ENCODE results near the gene DAW1. TPM values are rescaled to one million over a fixed set of nuclear protein-coding genes. Genes with fewer than 3 reads are reported as not detected.
"Not testable (repeated sequence)": the region's sequence is repeated elsewhere in the genome, so short reads cannot be mapped to it uniquely, and the experiment has no call there.

The DAW1 gene
- not detected for total RNA-seq

DNA sequence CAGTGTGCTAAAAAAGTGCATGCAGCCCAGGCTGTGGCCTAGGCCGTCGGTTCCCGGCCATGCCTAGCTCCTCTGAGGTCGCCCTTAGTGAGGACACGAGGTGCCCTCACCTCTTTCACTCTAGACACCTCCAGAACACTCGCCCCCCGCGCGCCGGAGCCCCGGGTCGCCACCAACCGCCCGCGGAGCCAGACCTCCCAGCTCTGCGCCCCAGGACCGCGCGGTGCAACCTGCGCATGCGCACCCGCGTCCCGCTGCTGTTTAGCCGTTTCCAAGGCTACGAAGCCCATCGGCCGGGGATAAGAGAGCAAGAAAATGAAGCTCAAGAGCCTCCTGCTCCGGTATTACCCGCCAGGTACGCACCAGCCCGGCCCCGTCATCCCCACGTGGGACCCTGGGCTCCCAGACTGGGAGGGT is at the start of gene DAW1:
Gene DAW1 (plus strand): TSS at position 257 of the 417 bp plus-strand sequence. CDS start 59 bp downstream, at position 316.
- ChIA-PET CTCF (interaction anchor here (1.5 kb wide), 1 partner anchor 9 kb away, joined by 6 read pairs; no protein-coding TSS in a partner anchor), POLR2A (no interaction called here)
- peak; percentile 36 for DNase-seq
- H3K36me3 Mint-ChIP-seq (ENCODE audit: low read depth), result no peaks in the 10 kb centered on the region
- H3K27me3 Mint-ChIP-seq, result peaks cover 18% of the 10 kb centered on the region
- H3K9me3 Mint-ChIP-seq, result no peaks in the 10 kb centered on the region
- no peak within 1 kb of the TSS for H3K27ac Mint-ChIP-seq
- H3K4me3 Mint-ChIP-seq, result no peak within 1 kb of the TSS
- H3K4me1 Mint-ChIP-seq, result no peaks in the 10 kb centered on the region

- DNase-seq, result no peak
- Mint-ChIP-seq H3K27me3 (peaks cover 9% of the 10 kb centered on the region), H3K9me3 (peaks cover 3% of the 10 kb centered on the region), H3K4me1 (peaks cover 7% of the 10 kb centered on the region), H3K27ac (no peak overlapping the region), H3K36me3 (ENCODE audit: low read depth) (no peaks in the 10 kb centered on the region), H3K4me3 (no peak overlapping the region)
- ChIA-PET CTCF (no interaction called here), POLR2A (no interaction called here)
These were observed 48.9 kb upstream of the DAW1 start for GRCh38 chr2:227822416-227823003.

DNA sequence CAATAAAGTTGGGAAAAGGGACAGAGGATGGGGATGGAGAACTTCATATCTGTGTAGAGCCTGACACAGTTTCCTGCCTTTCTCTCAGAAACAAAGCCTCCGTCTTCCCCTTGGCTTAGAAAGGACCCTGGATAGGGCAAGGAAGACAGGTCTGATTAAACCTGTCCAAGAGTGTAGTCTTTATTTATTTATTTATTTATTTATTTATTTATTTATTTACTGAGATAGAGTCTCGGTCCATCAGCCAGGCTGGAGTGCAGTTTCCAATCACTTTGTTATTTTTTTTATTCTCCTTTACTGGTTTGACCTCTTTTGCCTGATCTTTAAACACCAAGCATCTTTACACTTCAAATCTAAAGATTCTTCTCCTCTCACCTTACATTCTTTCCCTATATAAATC is 47.5 kb upstream of the DAW1 start:
- H3K4me1 Mint-ChIP-seq, result no peaks in the 10 kb centered on the region
- POLR2A ChIA-PET, result no interaction called here

DNA sequence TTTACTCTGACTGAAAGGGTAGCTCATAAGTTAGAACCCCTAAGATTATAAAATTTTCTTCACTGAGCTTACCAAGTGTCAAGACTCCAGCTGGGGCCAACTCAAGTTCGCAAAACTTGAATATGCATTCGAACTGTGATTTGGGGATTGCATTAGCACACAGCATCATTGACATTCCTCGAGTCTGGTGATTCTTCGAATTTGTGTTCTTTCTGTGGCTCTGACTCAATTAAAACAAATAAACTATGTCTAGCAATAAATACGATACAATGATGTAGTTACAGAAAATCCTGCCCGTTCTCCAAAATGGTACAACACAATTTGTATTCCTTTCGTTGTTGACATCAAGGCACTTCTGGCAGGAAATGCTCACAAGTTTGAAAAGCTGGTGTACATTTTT is 46.7 kb upstream of the DAW1 start:
- Mint-ChIP-seq H3K36me3 (ENCODE audit: low read depth) (no peaks in the 10 kb centered on the region), H3K4me1 (no peaks in the 10 kb centered on the region), H3K9me3 (peaks cover 3% of the 10 kb centered on the region), H3K4me3 (no peak overlapping the region), H3K27ac (no peak overlapping the region), H3K27me3 (peaks cover 9% of the 10 kb centered on the region)
- POLR2A ChIA-PET, result no interaction called here
- no peak for DNase-seq
- CTCF ChIA-PET, result no interaction called here

More for the DNA sequence above, 47.5 kb upstream of the DAW1 start:
- CTCF ChIA-PET, result no interaction called here
- Mint-ChIP-seq H3K9me3 (peaks cover 3% of the 10 kb centered on the region), H3K27me3 (peaks cover 9% of the 10 kb centered on the region), H3K4me3 (no peak overlapping the region), H3K36me3 (ENCODE audit: low read depth) (no peaks in the 10 kb centered on the region), H3K27ac (no peak overlapping the region)
- no peak for DNase-seq

DNA sequence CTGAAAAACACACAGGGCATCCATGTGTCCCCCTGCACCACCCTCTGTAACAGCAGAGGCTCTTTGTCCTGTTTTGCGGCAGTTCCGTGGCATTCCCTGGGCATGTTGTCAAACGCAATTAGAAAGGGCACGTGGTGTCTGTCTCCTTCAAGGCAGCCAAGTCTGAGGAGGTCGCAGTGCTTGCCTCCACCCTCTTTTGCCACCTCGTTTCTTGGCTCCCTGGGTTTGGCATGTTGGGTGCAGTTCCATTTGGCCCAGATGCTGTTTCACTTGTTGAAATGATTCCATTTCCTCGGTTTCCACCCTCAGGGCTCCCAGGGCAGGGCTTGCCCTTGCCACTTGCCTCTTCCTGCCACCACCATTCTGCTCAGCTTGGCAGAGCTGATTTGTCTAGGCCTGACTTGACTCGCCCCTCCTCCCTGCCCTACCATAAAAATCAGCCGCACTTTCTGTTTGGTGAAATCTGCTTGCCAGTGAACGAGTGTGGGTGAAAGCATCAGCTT is 45.4 kb upstream of the DAW1 start:
- POLR2A ChIA-PET, result no interaction called here
- DNase-seq, result no peak
- no peaks in the 10 kb centered on the region for H3K36me3 Mint-ChIP-seq (ENCODE audit: low read depth)
- H3K4me1 Mint-ChIP-seq, result no peaks in the 10 kb centered on the region
- H3K4me3 Mint-ChIP-seq, result no peak overlapping the region
- H3K9me3 Mint-ChIP-seq, result peaks cover 3% of the 10 kb centered on the region
- H3K27ac Mint-ChIP-seq, result peak overlapping the region; percentile 57
- CTCF ChIA-PET, result no interaction called here
- peaks cover 6% of the 10 kb centered on the region for H3K27me3 Mint-ChIP-seq

- ChIA-PET POLR2A (no interaction called here), CTCF (no interaction called here)
- peaks cover 6% of the 10 kb centered on the region for H3K27me3 Mint-ChIP-seq
- no peaks in the 10 kb centered on the region for H3K4me1 Mint-ChIP-seq
- no peak for DNase-seq
- H3K9me3 Mint-ChIP-seq, result peaks cover 3% of the 10 kb centered on the region
- H3K4me3 Mint-ChIP-seq, result no peak overlapping the region
- no peaks in the 10 kb centered on the region for H3K36me3 Mint-ChIP-seq (ENCODE audit: low read depth)
- H3K27ac Mint-ChIP-seq, result peak overlapping the region; percentile 7
These were observed 44.9 kb upstream of the DAW1 start for GRCh38 chr2:227826563-227826962.

DNA sequence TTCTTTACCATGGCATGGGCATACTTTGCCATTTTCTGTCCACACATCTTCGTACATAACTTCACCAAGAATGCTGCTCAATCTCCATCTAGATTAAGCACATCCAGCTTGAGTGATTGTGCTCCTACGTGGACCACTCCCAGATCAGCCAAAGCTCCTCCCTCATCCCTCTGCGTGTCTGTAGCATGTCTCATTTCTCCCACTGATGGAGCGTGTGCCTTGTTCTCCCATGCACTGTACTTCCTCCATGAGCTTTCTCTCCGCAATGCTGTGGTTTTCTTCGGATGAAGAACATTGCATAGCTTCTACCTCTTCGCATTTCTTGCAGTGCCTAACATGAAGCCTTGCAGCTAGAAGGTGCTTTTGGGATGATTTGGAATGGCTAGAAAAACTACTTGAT is 44.3 kb upstream of the DAW1 start:
- Mint-ChIP-seq H3K27ac (no peak overlapping the region), H3K4me3 (no peak overlapping the region), H3K36me3 (ENCODE audit: low read depth) (no peaks in the 10 kb centered on the region), H3K27me3 (peaks cover 6% of the 10 kb centered on the region), H3K9me3 (peaks cover 3% of the 10 kb centered on the region), H3K4me1 (no peaks in the 10 kb centered on the region)
- ChIA-PET POLR2A (no interaction called here), CTCF (no interaction called here)
- DNase-seq, result no peak

- Mint-ChIP-seq H3K9me3 (no peaks in the 10 kb centered on the region), H3K27me3 (no peaks in the 10 kb centered on the region), H3K4me3 (no peak overlapping the region), H3K4me1 (no peaks in the 10 kb centered on the region), H3K36me3 (ENCODE audit: low read depth) (no peaks in the 10 kb centered on the region), H3K27ac (no peak overlapping the region)
- DNase-seq, result no peak
- ChIA-PET POLR2A (no interaction called here), CTCF (no interaction called here)
These were observed 42.9 kb upstream of the DAW1 start for GRCh38 chr2:227828477-227828912.

GRCh38 chr2:227829337-227829736 is 42.1 kb upstream of the DAW1 start:
- no peaks in the 10 kb centered on the region for H3K9me3 Mint-ChIP-seq
- CTCF ChIA-PET, result no interaction called here
- no peaks in the 10 kb centered on the region for H3K36me3 Mint-ChIP-seq (ENCODE audit: low read depth)
- no peaks in the 10 kb centered on the region for H3K4me1 Mint-ChIP-seq
- H3K27me3 Mint-ChIP-seq, result no peaks in the 10 kb centered on the region
- DNase-seq, result no peak
- POLR2A ChIA-PET, result no interaction called here
- H3K4me3 Mint-ChIP-seq, result no peak overlapping the region
- H3K27ac Mint-ChIP-seq, result no peak overlapping the region

DNA sequence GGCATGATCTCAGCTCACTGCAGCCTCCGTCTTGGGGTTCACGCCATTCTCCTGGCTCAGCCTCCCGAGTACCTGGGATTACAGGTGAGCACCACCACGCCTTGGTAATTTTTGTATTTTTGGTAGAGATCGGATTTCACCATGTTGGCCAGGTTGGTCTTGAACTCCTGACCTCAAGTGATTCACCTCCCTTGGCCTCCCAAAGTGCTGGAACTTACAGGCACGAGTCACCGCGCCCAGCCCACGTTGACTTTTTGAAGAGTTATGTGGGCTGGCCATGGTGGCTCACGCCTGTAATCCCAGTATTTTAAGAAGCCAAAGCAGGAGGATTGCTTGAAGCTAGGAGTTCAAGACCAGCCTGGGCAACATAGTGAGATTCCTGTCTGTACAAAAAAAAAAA is 37.0 kb upstream of the DAW1 start:
- no peaks in the 10 kb centered on the region for H3K4me1 Mint-ChIP-seq
- CTCF ChIA-PET, result no interaction called here
- no peaks in the 10 kb centered on the region for H3K36me3 Mint-ChIP-seq (ENCODE audit: low read depth)
- no peaks in the 10 kb centered on the region for H3K9me3 Mint-ChIP-seq
- no peak overlapping the region for H3K4me3 Mint-ChIP-seq
- no peak overlapping the region for H3K27ac Mint-ChIP-seq
- peaks cover 6% of the 10 kb centered on the region for H3K27me3 Mint-ChIP-seq
- POLR2A ChIA-PET, result interaction anchor here (0.7 kb wide), 1 partner anchor 26 kb away, joined by 3 read pairs; no protein-coding TSS in a partner anchor
- no peak for DNase-seq

DNA sequence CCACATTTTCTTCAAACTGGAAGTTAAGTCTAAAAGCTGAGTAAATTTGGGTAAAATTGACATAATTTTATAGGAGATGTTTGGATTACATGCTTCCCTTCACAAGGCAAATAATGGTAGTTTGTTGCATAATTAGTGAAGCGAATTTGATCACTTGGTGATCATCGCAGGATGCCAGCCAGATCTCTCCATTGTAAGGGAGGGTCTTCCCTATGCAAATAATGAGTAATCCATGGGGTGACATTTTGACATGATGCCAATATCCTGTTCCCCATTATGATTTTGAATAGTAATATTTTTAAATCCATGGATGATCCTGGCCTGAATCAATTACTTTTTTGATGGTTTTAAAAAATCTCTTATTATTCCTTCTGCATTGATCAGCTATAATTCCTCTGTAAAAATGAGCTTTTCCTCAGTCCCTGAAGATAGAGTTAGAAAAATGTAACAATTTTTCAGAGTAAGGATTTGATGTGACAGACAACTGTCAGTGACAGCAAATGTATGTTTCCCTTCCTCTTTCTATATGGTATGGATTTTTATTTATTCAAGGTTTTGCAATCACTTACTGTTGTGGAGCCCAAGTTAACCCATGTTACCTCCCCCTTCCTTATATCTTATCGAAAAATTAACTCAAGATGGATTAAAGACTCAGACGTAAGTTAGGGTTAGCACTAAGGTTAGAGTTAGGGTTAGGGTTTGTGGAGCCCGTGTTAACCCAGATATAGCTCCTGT is 36.3 kb upstream of the DAW1 start:
- Mint-ChIP-seq H3K36me3 (ENCODE audit: low read depth) (no peaks in the 10 kb centered on the region), H3K4me3 (no peak overlapping the region), H3K27ac (no peak overlapping the region), H3K9me3 (no peaks in the 10 kb centered on the region), H3K4me1 (no peaks in the 10 kb centered on the region), H3K27me3 (peaks cover 6% of the 10 kb centered on the region)
- no peak for DNase-seq
- ChIA-PET CTCF (no interaction called here), POLR2A (no interaction called here)

GRCh38 chr2:227839339-227840129 is 31.9 kb upstream of the DAW1 start:
- DNase-seq; POLR2A ChIA-PET; H3K27ac Mint-ChIP-seq; H3K4me3 Mint-ChIP-seq; H3K4me1 Mint-ChIP-seq; H3K36me3 Mint-ChIP-seq (ENCODE audit: low read depth); H3K27me3 Mint-ChIP-seq; H3K9me3 Mint-ChIP-seq: not testable (repeated sequence)
- CTCF ChIA-PET, result interaction anchor here (0.6 to 1.4 kb wide), 2 partner anchors 23 to 615 kb away, joined by 3 to 4 read pairs; no protein-coding TSS in a partner anchor

DNA sequence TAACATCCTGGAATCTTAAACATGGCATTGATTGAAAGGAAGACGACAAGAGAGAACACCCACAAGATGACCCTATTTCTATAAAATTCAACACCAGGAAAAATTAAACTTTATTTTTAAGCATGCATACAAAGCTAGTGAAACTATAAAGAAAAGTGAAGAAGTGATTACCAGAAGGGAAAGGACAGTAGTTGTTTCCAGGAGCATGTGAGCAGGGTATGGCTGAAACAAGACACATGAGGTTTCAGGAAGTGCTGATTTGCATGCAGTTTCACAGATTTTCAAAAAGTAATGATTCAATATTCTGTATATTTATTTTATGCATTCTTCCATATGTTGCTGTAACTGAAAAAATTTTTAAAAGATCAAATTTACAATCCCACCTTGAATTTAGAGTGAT is 24.6 kb upstream of the DAW1 start:
- POLR2A ChIA-PET, result no interaction called here
- H3K4me3 Mint-ChIP-seq, result peak overlapping the region; percentile 8

More for the DNA sequence above, 24.6 kb upstream of the DAW1 start:
- Mint-ChIP-seq H3K36me3 (ENCODE audit: low read depth) (no peaks in the 10 kb centered on the region), H3K27me3 (no peaks in the 10 kb centered on the region), H3K27ac (no peak overlapping the region), H3K4me1 (no peaks in the 10 kb centered on the region), H3K9me3 (no peaks in the 10 kb centered on the region)
- DNase-seq, result no peak
- CTCF ChIA-PET, result interaction anchor here (0.6 to 2.9 kb wide), 3 partner anchors 16 to 77 kb away, joined by 4 to 6 read pairs (median 6); no protein-coding TSS in a partner anchor

All from activated CD4-positive, alpha-beta T cell treated with anti-CD3 and anti-CD28 coated beads, Interleukin-2, amount 10 ng/mL, durations not matched to agents 7 days and 5 days (primary cell).